Measurements from ENCODE around the gene GUCY2C.
A peak's percentile ranks its signal among the peaks of the same experiment; 100 is the strongest.
"Not testable (repeated sequence)": the region's sequence is repeated elsewhere in the genome, so short reads cannot be mapped to it uniquely, and the experiment has no call there.

The GUCY2C gene

GRCh38 chr12:14689996-14690395 is 6.4 kb downstream of the GUCY2C start:
- no peak overlapping the region for H3K4me3 ChIP-seq (ENCODE audit: low read depth, low read length)
- DNase-seq (ENCODE audit: low read depth): peak; percentile 25
- no peak for TF ChIP-seq CTCF (IDR thresholded peaks at IDR 0.05; ENCODE audit: insufficient read depth, low read depth, low read length, missing control alignments)

GRCh38 chr12:14689144-14689543 is 7.3 kb downstream of the GUCY2C start:
- TF ChIP-seq CTCF (IDR thresholded peaks at IDR 0.05; ENCODE audit: insufficient read depth, low read depth, low read length, missing control alignments): no peak
- H3K4me3 ChIP-seq (ENCODE audit: low read depth, low read length): no peak overlapping the region
- DNase-seq (ENCODE audit: low read depth): peak; percentile 6

- H3K4me3 ChIP-seq (ENCODE audit: low read depth, low read length); DNase-seq (ENCODE audit: low read depth): not testable (repeated sequence)
Measured at GRCh38 chr12:14682231-14682630, 14.2 kb downstream of the GUCY2C start.

- DNase-seq (ENCODE audit: low read depth): no peak
- TF ChIP-seq CTCF (IDR thresholded peaks at IDR 0.05; ENCODE audit: insufficient read depth, low read depth, low read length, missing control alignments): no peak
- no peak overlapping the region for H3K4me3 ChIP-seq (ENCODE audit: low read depth, low read length)
Measured at GRCh38 chr12:14681625-14682024, 14.8 kb downstream of the GUCY2C start.

- DNase-seq (ENCODE audit: low read depth): no peak
- no peak overlapping the region for H3K4me3 ChIP-seq (ENCODE audit: low read depth, low read length)
- no peak for TF ChIP-seq CTCF (IDR thresholded peaks at IDR 0.05; ENCODE audit: insufficient read depth, low read depth, low read length, missing control alignments)
Measured at GRCh38 chr12:14681190-14681589, 15.2 kb downstream of the GUCY2C start.

GRCh38 chr12:14678547-14679150 is 17.8 kb downstream of the GUCY2C start:
- no peak for DNase-seq (ENCODE audit: low read depth)
- H3K4me3 ChIP-seq (ENCODE audit: low read depth, low read length): no peak overlapping the region
- TF ChIP-seq CTCF (IDR thresholded peaks at IDR 0.05; ENCODE audit: insufficient read depth, low read depth, low read length, missing control alignments): no peak

GRCh38 chr12:14668591-14668990 is 27.8 kb downstream of the GUCY2C start:
- no peak for DNase-seq (ENCODE audit: low read depth)
- TF ChIP-seq CTCF (IDR thresholded peaks at IDR 0.05; ENCODE audit: insufficient read depth, low read depth, low read length, missing control alignments): no peak
- no peak overlapping the region for H3K4me3 ChIP-seq (ENCODE audit: low read depth, low read length)
